CD4-positive, alpha-beta T cell treated with Interleukin-10 for 1 hour (primary cell): ENCODE measurements around the gene MPZ.
"Not testable (repeated sequence)": the region's sequence is repeated elsewhere in the genome, so short reads cannot be mapped to it uniquely, and the experiment has no call there.

Experiments
- DNase-seq: peaks from one replicate; pipeline ENCODE4 v3.0.0-alpha.2; 2020

MPZ gene

DNA sequence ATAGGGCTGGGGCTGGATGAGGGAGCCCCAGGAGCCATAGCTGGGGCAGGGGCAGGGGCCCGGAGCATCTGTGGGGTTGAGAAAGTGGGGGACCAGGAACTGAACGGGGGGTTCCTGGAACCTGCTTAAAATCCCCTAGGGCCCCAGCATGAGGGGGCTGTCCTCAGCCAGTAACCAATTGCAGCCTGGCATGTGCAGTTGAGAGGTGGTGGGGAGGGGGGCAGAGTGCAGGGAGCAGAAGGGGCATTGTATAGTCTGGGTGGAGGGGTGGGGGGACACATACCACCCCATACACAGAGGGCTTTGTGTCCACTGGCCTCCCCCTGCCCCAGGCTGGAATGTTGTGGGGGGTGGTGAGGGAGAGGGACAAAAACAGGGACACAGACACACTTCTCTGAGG lies at the start of gene MPZ:
Gene MPZ, minus strand, starts transcription at position 101 of the 400 bp plus-strand sequence. Its CDS starts 63 bp downstream, at position 38.
- DNase-seq, result no peak

DNA sequence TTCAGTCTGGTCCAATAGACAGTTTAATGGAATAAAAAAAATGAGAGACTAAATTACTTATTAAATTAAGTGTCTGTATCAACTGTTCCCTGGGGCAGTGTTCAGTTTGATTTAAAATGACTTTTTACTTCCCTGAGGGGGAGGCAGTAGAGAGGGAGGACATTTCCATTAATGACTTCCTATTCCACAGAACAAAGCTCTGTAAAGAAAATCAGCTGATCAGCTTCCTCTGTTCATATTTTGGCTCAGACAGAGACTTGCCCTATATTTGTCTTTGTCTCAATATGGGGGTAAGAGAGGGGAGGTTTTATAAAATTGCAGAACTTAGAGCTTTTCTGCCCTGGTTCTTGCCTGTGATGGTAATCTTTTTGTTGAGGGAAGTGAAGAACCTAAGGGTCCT lies 49.5 kb upstream of the MPZ start:
- DNase-seq, result no peak

DNA sequence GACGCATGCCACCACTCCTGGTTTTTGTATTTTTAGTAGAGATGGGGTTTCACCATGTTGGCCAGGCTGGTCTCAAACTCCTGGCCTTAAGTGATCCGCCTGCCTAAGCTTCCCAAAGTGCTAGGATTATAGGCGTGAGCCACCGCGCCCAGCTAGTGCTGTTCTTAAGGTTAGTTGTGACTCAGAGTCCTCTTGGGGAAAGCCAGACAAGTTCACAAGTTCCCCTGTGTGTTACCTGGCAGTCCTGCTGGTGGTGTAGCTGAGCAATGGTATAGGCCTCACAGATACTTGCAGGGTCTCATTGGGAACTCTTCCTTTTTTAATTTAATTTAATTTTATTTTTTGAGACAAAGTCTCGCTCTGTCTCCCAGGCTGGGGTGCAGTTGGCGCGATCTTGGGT lies 47.3 kb upstream of the MPZ start:
- DNase-seq, result no peak

DNA sequence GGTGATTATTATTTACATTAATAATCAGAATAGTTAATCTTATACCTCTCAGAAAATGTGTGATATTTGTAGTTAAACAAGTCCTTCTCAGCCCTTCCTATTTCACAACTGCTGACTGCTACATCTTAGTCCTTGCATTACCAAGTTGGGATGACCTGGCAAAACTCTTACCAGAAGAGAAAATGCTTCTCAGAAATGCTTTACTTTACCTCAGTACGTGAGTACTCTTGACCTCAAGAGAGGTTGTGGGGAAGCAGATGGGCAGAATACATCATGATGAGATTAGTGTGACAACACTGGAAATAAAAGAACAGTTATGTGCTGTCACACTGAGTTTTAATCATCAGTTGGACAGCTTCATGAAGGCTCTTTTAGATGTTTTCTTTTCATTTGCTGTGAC lies 41.7 kb upstream of the MPZ start:
- DNase-seq, result no peak

DNA sequence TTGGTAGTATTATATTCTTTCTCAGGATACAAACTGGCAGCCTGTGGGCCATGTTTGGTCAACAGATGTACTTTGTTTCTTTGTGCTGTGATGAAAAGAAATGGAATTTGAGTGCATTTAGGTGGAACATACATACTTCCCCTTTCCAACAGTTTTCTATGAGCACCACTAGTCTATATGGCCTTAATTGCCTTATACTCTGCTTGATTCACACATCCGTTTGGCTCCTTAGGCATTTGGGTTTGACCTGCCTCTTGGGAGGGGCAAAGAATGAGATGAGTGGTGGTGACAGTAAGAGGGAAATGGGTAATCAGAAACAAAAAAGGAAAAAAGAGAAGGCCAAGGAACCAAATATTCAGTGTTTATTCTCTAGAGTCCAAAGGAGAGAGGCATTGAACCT lies 40.9 kb upstream of the MPZ start:
- no peak for DNase-seq

DNA sequence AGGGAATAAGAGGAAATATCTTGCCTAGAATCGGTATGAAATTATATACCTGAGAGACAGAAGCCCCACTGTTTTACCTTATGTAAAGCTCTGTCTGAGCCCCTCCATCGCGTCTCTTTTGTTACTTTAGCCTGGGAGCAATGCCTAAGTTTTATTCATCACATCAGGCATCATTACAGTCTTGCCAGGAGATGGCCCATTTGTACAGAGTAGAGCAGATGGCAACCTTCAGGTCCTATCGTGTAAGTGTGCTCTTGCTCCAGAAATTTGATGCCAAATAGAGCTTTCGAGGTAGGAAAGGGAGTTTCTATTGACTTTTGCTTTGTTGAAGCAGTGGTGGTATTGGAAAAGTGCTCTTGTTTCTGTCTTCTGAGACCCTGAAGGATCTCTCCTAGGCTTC lies 33.1 kb upstream of the MPZ start:
- DNase-seq, result no peak

DNA sequence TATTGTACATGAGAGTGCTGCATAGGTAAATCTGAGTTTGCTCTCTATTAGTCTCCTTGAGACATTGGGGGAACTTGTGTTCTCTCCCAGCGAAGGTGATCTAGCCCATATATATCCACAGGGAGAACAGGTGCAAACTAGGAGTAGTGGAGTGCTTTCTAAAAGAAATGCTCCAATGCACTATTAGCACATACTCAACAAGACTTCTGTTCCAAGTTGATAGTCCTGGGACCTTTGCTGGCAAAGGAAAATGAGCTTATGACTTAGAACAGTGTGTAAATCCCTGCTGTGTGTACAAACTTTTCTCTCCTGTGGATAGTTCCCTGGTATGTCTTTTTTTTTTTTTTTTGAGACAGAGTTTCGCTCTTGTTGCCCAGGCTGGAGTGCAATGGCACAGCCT lies 32.4 kb upstream of the MPZ start:
- DNase-seq, result no peak

DNA sequence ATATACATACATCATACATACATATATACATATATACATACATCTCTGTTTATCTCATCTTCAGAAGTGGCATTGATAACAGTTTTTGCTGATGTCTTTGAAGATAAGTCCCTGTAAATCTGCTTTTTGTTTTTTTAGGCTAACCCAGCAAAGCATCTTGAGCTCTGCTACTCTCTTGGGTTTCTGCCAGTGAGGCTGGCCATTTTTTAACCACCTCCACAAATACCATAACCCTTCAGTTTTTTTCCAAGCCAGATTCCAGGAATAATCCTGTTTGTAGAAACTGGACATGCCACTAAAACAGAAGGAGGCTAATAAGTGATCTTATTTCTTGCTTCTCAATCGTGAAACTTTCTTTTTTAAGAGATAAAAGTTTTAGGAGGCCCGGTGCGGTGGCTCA lies 26.0 kb upstream of the MPZ start:
- DNase-seq, result no peak

DNA sequence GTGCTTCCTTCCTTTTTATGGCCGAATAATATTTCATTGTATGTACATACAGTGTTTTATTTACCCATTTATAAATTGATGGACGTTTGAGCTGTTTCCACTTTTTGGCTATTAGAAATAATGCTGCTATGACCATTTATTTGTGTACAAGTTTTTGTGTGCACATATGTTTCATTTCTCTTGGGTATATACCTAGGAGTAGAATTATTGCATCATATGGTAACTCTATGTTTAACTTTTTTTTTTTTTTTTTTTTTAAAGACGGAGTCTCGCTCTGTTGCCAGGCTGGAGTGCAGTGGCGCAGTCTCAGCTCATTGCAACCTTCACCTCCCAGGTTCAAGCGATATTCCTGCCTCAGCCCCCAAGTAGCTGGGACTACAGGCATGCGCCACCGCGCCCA lies 23.4 kb upstream of the MPZ start:
- no peak for DNase-seq

DNA sequence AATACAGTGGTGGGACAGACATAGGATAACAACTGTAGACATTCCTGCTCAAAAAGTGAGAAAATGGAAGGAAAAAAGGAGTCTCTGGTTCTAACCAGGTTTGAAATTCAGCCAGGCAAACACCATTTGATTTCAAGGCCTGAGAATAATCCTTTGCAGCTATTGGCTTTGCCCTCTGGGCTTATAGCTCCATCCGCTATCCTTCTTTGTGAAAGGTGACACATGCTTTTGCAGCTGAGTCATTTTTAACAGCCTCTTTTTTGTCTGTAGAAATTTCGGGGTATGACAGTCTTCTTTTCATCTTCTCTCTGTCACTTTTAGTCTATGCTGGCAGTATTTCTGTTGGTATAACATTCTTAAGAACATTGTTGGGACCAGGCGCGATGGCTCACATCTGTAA lies 20.6 kb upstream of the MPZ start:
- no peak for DNase-seq

DNA sequence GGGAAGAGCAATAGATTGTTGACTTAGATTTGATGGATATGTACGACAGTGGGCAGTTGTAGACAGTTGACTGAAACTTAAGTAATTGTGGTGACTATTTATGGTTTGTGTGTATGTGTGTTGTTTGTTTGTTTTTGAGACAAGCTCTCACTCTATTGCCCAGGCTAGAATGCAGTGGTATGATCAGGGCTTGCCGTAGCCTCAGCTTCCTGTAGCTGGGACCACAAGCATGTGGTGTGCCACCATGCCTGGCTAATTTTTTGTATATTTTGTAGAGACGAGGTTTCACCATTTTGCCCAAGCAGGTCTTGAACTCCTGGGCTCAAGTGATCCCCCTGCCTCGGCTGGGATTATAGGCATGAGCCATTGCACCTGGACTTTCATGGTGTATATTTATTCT lies 14.3 kb upstream of the MPZ start:
- DNase-seq, result peak; percentile 34

DNA sequence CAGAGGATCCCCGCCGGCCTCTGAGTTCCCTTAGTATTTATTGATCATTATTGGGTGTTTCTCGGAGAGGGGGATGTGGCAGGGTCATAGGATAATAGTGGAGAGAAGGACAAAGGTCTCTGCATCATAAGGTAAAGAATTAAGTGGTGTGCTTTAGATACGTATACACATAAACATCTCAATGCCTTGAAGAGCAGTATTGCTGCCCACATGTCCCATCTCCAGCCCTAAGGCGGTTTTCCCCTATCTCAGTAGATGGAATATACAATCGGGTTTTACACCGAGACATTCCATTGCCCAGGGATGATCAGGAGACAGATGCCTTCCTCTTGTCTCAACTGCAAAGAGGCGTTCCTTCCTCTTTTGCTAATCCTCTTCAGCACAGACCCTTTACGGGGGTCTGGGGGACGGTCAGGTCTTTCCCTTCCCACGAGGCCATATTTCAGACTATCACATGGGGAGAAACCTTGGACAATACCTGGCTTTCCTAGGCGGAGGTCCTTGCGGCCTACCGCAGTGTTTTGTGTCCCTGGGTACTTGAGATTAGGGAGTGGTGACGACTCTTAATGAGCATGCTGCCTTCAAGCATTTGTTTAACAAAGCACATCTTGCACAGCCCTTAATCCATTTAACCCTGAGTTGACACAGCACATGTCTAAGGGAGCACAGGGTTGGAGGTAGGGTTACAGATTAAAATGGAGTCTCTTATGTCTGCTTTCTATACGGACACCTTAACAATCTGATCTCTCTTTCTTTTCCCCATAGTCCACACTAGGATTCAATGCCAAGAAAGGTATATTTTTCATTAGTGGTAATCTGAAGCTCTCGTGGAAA lies 6.3 kb upstream of the MPZ start:
- not testable (repeated sequence) for DNase-seq

DNA sequence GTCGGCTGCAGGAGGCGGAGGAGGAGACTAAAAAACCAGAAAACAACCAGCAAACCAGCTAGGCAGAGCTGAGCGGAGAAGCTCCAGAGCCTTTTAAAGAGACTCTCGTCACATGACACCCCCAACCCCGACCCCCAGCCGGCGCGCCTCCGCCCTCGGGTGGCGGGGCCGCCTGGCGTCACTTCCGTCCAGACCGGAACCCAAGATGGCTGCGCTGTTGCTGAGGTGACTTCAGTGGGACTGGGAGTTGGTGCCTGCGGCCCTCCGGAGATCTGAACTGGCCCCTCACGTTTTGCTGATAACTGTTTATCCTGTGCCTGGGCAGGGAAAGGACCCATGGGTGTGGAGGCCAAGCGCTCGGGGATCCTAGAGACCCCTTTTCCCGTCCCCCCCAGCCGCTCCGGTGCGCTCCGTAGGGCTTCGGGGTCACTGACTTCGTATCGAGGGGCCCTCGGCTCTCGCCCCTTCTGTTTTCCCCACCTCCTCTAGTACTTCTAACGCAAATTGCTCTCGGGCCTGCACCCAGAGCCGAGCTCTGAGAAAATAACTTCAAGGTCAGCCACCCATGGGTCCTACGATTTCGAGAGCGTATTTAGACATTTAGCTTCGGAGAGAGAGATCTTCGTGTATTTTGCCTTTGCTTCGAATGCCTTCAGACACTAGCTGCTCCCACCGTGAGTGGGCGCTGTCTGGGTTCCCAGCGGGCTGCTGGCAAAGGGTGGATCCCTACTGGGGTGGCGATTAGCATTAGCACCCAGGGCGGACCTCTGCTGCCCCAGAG lies 4.6 kb upstream of the MPZ start, which contains the start of gene SDHC:
Gene SDHC, plus strand, starts transcription at position 181 of the 781 bp plus-strand sequence. Its CDS starts 25 bp downstream, at position 206.
- peak; percentile 94 for DNase-seq

DNA sequence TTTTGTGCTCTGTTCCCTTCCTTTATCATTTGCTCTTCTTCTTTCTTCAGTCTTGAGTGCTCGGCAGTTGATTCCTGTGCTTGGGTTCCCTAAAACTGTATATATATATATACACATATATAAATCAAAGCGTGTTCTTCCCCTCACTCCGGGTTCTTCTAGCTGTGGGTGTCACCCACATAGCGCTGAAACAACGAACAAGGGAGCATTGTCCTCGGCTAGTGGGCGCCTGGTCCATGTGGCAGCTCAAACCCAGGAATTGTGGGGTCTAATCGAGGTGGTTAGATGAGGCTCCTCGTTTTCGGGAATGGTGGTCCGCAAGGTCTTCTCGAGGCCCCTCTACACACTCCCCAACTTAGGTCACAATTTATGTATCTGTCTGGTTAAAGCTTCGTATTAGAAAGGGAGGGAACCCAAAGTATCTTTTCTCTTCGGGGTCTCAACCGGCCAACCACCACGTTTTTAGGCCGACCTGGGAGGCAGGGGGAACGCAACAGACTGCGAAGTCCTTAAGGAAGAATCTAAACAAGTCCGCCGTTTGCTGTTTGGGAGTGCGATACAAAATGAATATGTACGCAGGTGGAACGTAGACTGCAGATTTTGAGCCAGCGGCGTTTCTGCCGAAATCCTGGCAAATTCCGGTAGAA lies 3.9 kb upstream of the MPZ start:
- DNase-seq, result peak; percentile 14

DNA sequence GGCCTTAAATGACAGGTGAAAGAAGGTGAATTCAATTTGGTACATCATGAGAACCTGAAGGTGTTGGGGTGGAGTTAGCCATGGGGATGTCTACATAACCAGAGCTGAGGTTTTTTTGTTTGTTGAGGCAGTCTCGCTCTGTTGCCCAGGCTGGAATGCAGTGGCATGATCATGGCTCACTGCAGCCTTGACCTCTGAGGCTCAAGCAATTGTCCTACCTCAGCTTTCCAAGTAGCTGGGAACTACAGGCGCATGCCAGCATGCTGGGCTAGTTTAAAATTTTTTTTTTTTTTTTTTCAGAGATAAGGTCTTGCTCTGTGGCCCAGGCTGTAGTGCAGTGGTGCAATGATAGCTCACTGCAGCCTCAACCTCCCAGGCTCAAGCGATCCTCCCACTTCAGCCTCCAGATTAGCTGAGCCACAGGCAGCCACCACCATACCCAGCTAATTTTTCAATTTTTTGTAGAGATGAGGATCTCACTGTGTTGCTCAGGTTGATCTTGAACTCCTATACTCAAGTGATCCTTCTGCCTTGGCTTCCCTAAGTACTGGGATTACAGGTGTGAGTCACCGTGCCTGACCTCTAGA lies 1.9 kb upstream of the MPZ start:
- DNase-seq, result no peak

DNA sequence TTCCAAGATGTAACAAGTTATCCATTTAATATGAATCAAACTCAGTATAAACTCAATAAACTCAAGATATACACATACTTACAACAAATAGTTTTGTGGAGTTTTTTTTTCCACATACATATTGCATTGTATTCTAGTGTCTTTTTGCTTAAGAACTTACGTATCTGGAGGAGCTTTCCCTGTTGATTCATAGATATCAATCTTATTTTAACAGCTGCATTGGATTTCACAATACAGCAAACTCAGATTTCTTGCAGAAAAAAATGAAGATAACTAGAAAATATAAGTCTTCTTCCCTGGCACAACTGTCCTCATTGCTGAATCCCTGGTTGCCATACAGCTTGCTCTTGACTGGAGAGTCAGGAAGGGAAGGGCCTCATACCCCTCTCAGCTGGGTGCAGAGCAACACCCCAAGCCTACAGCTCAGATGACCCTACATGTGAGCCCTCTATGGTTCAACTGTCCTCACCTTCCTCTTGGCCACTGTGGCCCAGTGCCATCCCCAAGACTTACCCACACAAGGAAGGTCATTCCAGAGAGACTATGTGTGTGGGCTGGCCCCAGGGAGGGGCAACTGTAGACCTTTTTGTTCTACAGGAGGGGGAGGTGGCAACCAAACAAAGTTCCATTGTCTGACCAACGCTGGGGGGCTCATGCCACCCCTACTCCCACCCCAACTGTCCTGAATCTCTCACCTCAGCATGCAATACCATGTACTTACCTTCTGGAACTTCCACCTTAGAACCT lies 1.7 kb downstream of the MPZ start:
- DNase-seq, result no peak

DNA sequence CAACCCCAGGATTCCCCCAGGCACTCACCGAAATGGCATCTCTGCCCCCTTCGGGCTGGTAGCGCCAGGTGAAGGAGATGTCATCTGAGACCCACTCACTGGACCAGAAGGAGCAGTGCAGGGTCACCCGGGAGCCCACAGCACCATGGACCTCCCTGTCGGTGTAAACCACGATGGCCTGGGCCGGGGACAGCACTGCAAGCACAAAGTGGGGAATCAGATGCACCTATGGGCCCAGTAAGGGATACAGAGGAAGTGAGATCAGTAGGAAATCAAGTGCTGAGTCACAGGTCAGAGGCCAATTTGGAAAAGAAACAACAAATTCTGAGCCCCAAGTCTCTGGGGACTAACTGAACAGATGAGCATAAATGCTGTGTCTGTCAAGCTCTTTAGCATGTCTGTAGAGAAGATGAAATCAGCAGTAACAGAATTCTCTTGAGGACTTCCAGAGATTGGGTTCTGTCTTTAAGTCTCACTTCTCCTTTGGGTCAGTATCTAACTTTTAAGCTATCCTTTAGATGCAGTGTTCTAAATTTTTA lies 2.5 kb downstream of the MPZ start:
- peak; percentile 31 for DNase-seq

DNA sequence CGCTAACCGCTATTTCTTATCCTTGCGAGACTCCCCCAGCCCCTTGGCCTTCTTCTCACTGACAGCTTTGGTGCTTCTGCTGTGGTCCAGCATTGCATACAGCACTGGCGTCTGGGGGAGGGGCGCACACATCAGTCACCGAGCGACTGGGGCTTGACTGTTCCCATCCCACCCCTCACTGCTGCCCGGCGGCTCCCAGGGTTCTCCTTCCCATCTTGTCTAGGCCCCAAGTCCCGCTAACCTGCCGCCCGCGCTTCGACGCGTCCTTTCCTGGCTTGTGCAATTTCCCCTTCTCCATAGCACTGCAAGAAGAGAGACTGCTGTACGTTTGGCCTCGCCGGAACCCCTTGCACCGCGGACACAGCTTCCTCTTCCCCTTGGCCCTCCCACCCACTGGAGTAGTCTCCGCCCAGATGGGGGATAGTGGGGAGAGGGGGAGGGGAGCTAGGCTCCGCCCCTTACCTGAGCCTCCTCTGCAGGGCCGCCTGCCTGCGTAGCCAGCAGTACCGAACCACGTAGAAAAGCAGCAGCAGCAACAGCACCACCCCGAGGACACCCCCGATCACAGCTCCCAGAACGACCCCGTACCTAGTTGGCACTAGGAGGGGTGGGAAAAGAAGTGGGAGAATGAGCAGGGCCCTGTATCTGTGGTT lies 3.8 kb downstream of the MPZ start:
- DNase-seq, result peak; percentile 95

DNA sequence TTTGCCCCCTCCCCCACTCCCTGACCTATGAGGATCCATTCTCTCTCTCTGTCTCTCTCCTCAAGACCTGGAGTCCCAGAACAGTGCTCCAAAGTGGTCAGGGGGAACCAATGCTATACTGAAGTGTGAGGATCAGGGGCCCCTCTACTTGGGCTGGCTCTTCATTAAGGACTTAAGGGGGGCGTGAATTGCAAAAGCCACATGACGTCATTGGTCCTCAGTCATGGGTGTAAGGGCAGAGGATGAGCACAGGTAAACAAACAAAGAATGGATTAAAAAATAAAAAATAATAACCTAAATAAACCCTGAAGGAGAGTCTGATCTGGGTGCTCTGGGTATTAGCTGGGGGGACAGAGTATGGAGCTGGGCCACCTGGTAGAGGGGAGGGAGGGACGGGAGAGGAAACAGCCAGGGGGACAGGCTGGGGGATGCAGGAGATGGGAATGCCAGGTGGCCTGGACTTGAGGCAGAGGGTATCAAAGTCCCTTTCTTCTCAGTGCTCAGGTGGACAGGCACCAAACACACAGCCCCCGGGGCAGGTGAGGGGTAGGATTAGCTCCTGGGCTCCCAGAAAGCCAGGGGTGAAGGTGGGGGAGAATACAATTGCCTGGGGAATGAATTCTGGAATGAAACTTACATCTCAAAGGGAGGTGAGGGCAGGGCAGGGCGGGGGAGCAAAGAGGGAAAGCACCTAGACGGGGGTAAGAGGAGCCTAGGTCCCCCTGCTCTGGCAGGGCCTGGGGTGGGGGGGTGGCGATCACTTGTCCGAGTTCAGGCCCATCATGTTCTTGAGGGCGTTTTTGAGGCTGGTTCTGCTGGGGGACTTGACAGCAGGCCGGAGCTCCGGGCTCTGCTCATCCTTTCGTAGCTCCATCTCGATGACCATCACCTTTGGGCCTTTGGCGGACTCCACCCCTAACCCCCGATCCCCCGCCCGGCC lies 4.6 kb downstream of the MPZ start:
- DNase-seq, result peak; percentile 13

DNA sequence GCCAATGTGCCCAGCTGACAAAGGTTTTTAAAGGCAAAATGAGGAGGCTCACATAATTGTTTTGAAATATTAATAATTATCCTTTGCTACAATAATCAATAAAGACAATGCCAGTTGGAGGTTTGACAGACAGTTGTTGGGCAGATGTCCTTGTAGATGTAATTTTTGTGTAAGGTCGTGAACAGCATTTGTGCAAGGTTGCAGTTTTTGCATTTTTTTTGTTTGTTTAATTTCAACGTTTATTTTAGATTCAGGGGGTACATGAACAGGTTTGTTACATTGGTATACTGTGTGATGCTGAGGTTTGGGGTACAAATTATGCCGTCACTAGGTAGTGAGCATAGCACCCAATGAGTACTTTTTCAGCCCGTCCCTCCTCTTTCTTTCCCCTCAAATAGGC lies 9.3 kb downstream of the MPZ start:
- DNase-seq, result no peak

DNA sequence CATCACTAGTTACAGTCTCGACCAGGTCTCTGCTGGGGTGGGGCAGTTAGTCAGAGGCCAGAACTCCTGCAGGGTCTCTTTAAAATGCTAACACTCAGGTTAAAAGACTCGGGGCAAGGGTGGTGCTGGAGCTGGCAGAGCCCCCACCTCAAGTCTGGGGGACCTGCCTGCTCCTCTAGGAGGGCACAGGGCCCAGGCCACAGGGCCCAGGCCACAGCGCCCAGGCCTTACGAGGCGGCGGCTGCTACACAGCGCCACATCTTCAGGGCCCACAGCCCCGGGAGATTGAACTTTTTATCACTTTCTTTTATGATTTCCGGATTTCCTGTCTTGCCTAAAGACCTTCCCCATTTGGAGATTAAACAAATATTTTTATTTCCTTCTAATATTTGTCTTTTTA lies 10.4 kb downstream of the MPZ start:
- no peak for DNase-seq
